HG03432 (cell line): Measurements from ENCODE around the gene CDS1.
"Not testable (repeated sequence)": the region's sequence is repeated elsewhere in the genome, so short reads cannot be mapped to it uniquely, and the experiment has no call there.

Experiments
- ATAC-seq: cut with Tn5 transposase; IDR thresholded peaks from one replicate; pipeline ENCODE4 v1.9.1; 2021; ENCODE audit warnings: mild to moderate bottlenecking, moderate library complexity; ENCODE audit not compliant: unreplicated experiment

The CDS1 gene

GRCh38 chr4:84582988-84583875, at the start of gene CDS1:
Gene CDS1 (plus strand): TSS chr4:84583127. CDS start chr4:84583402, 275 bp downstream.
- peak; percentile 56 for ATAC-seq

- ATAC-seq, result no peak
These were observed 47.0 kb upstream of the CDS1 start for GRCh38 chr4:84535901-84536300.

GRCh38 chr4:84545093-84545492, 37.8 kb upstream of the CDS1 start:
- ATAC-seq, result no peak

DNA sequence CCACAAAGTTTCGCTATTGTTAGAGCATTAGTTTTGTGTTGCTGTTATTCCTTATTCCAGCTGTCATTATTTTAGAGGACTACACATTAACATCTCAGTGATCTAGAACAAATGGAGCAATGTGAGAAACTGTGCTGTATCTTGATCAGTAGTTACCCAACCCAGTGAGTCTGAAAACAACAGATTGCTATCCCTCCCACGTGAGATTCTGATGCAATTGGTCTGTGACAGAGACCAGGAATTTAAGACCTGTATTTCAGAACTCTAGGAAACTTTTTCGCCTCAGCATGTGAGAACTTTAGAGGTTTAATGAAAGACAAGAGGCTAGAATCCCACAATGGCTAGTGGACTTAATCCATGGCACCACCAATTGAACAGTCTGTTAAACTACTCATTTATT, 35.7 kb upstream of the CDS1 start:
- no peak for ATAC-seq

GRCh38 chr4:84549191-84549590, 33.7 kb upstream of the CDS1 start:
- not testable (repeated sequence) for ATAC-seq

DNA sequence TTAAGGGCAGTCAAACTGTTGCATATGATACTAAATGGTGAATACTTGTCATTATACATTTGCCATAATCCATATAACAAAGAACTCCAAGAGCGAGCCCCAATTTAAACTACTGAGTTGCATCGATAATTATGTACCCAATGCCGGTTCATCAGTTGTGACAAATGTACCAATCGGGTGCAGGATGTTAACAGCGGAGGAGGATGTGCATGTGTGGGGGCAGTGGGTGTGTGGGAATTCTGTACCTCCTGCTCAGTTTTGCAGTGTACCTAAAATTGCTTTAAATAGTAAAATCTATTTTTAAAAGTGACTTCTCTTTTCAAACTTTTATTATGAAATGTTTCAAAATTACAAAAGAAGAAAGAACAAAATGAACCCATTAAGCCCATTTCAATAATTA, 20.8 kb upstream of the CDS1 start:
- no peak for ATAC-seq

DNA sequence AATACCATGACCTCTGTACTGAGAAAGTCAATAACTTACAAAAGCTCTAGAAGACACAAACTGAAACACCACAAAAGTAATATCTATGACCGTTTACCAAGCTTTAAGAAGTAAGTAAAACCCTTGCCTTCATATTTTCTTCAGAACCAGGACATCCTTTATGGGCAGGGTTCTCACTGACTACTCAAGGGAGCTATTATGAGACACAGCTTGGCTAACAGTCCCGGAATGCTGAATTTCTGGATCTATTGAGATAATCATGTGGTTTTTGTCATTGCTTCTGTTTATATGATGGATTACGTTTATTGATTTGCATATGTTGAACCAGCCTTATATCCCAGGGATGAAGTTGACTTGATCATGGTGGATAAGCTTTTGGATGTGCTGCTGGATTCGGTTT, 19.9 kb upstream of the CDS1 start:
- ATAC-seq, result no peak

- no peak for ATAC-seq
These were observed 17.0 kb upstream of the CDS1 start for GRCh38 chr4:84565951-84566350.

DNA sequence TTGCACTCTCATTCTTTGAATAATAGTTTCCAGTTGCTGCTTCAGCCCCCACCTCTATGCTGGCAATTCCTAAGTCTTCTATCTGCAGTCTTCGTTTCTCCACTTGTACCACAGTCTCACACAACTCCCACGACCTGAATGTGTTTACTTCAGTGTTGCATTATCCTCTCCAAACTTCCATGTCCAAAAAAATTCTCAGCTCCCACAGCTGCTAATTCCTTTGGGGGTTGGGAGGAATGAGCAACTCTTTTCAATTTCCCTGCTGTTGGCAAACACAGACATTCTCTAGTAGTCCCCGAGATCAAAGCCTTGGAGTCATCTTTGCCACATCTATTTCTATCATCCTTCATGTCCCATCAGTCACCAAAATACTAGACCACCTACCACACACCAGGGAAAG, 14.4 kb upstream of the CDS1 start:
- ATAC-seq, result no peak

DNA sequence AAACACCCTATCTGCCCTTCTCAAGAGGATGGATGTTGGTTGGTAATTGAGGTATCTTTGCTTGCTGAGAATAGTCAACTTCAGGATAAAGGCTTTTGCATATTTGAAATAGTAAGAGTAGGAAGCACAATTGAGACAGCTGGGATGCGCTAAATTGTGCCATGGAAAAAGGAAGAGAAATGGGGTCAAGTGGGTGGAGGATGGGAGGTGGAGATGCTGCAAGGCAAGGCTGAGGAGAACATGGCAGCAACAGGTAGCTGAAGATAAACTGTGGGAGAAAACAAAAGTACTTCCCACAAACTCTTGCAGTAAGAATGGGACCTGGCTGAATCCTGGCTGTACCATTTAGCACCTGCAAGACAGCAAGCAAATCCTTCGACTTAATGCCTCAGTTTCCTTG, 13.9 kb upstream of the CDS1 start:
- ATAC-seq, result no peak

DNA sequence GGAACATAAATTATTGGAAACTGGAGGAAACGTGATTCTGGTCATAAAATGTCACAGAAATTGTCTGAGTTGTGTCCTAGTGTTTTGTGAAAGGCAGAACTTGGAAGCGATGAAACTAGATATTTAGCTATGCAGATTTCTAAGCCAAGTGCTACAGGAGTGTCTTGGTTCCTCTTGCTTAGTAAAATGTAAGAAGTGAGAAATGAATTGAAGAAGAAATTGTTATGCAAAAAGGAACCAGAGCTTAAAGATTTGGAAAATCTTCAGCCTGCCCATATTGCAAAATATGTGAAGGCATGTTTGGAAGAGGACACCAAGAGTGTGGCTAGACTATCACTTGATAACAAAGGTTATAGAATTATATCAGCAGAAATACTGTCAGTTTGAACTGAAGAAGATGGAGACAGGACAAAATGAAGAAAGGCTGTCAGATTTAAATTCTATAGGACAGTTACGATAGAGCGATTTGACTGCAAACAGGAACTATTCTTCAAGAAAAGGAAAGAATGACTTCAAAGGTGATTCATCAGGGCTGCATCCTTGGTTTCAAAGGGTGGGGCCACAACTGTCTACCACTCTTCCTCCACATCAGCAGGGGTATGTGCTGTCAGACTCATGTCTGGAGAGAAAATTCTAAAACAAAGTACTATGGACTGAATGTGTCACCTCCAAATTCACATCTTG, 9.4 kb upstream of the CDS1 start:
- no peak for ATAC-seq

- no peak for ATAC-seq
These were observed 8.7 kb upstream of the CDS1 start for GRCh38 chr4:84574069-84574720.

DNA sequence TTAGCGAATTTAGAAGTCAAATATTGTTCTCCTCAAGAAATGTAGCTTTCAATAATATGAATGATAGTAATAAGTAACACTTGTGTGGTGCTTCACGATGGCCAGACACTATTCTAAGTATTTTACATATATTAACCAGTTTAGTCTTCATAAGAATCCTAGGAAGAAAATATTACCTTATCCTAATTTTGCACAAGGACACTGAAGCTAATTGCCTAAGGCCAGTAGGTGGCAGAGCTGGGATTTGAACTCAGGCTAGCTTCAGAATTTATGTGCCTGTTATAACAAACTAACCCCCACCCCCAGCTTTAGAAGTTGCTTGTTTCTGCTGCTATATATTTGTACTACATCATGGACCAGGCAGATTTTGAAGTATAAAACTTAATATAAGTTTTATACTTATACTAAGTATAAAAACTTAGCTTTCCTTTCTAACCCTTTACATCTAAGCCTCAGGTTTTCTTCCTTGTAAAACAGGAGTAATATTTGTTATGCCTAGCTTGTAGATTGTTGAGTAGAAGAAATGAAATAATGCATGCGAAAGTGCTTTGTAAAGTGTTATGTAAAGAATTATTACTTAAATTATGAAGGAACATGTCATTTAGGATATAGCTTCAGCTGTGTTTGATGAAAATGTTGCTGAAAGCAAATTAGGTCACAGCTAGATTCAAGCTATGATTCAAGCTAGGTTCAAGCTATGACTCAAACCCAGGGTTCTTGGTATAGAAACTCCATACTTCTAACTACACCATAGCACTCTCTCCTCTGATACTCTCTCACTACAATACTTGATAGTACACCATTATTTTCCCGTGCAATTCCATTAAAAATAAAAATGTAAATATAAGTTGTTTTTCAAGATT, 4.2 kb upstream of the CDS1 start:
- no peak for ATAC-seq

GRCh38 chr4:84579403-84579776, 3.5 kb upstream of the CDS1 start:
- no peak for ATAC-seq

- ATAC-seq, result peak; percentile 84
These were observed 482 bp upstream of the CDS1 start for GRCh38 chr4:84582302-84582987.

- ATAC-seq, result no peak
These were observed 1.0 kb downstream of the CDS1 start for GRCh38 chr4:84583876-84584380.

- no peak for ATAC-seq
These were observed 2.3 kb downstream of the CDS1 start for GRCh38 chr4:84585251-84585650.

DNA sequence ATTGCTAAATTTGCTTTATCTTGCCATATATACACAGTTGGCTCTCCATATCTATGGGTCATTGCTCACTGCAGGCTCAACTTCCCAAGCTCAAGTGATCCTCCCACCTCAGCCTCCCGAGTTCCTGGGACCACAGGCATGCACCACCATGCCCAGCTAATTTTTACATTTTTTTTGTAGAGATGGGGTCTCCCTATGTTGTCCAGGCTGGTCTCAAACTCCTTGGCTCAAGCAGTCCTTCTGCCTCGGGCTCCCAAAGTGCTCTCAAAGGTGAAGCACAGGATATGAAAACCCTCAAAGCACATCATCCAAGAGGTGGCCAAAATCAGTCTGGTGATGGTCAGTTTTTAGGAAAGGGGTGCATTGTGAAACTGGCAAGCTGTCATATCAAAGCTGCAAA, 11.8 kb downstream of the CDS1 start:
- ATAC-seq, result no peak

DNA sequence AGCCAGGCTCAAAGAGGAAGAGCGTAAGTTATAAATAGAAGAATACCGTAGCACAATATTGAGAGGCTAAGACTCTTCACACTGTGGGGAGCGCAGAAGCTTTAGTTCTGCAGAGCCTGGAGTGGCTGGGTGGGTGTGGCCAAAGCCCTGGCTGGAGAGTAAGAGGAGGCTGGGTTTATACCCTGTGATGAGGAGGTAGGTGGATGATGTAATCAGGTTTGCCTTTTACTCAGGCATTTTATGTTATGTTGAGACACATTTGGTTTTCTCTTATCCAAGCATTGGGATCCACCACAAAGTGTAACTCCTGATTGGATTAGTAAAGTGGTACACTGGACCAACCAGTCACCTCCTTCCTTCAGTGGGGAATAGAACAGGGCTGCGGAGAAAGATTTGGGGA, 13.9 kb downstream of the CDS1 start:
- no peak for ATAC-seq

GRCh38 chr4:84597450-84597849, 14.5 kb downstream of the CDS1 start:
- no peak for ATAC-seq
